LoVo (cell line): ENCODE results near the gene RABGAP1L.
"Not testable (repeated sequence)": the region's sequence is repeated elsewhere in the genome, so short reads cannot be mapped to it uniquely, and the experiment has no call there.

Experiments
- DNase-seq: peaks from one replicate; pipeline ENCODE4 v3.0.0-alpha.2; 2016; ENCODE audit warnings: low spot score

The RABGAP1L gene

GRCh38 chr1:174242856-174243255 is 83.5 kb downstream of the RABGAP1L start:
- no peak for DNase-seq

- no peak for DNase-seq
Observed at GRCh38 chr1:174243451-174244000, 84.2 kb downstream of the RABGAP1L start.

- DNase-seq = no peak
Observed at GRCh38 chr1:174244017-174244416, 84.7 kb downstream of the RABGAP1L start.

GRCh38 chr1:174247472-174247871 is 88.2 kb downstream of the RABGAP1L start:
- no peak for DNase-seq

GRCh38 chr1:174248041-174248440 is 88.7 kb downstream of the RABGAP1L start:
- no peak for DNase-seq

- not testable (repeated sequence) for DNase-seq
Observed at GRCh38 chr1:174256386-174256785, 97.1 kb downstream of the RABGAP1L start.

- DNase-seq = peak; percentile 15
Observed at GRCh38 chr1:174258148-174258550, 98.8 kb downstream of the RABGAP1L start.

GRCh38 chr1:174262349-174263241 is 103.3 kb downstream of the RABGAP1L start:
- DNase-seq = peak; percentile 22

GRCh38 chr1:174265282-174265681 is 106.0 kb downstream of the RABGAP1L start:
- no peak for DNase-seq

GRCh38 chr1:174266476-174266875 is 107.2 kb downstream of the RABGAP1L start:
- no peak for DNase-seq

- no peak for DNase-seq
Observed at GRCh38 chr1:174266991-174267612, 107.8 kb downstream of the RABGAP1L start.

GRCh38 chr1:174269989-174270651 is 110.8 kb downstream of the RABGAP1L start:
- no peak for DNase-seq

GRCh38 chr1:174273190-174273589 is 113.9 kb downstream of the RABGAP1L start:
- no peak for DNase-seq

- no peak for DNase-seq
Observed at GRCh38 chr1:174273776-174274175, 114.5 kb downstream of the RABGAP1L start.

GRCh38 chr1:174274452-174274851 is 115.1 kb downstream of the RABGAP1L start:
- no peak for DNase-seq

GRCh38 chr1:174274884-174275283 is 115.6 kb downstream of the RABGAP1L start:
- DNase-seq = no peak

GRCh38 chr1:174276087-174276486 is 116.8 kb downstream of the RABGAP1L start:
- no peak for DNase-seq

- DNase-seq = no peak
Observed at GRCh38 chr1:174284052-174284451, 124.7 kb downstream of the RABGAP1L start.

- DNase-seq = no peak
Observed at GRCh38 chr1:174286042-174286441, 126.7 kb downstream of the RABGAP1L start.

- no peak for DNase-seq
Observed at GRCh38 chr1:174289644-174290310, 130.5 kb downstream of the RABGAP1L start.

- DNase-seq = no peak
Observed at GRCh38 chr1:174291059-174291458, 131.7 kb downstream of the RABGAP1L start.

GRCh38 chr1:174296309-174296708 is 137.0 kb downstream of the RABGAP1L start:
- DNase-seq = no peak
